Germinal center (tissue), 1 donor: ENCODE measurements around the gene TPPP.
"Not testable (repeated sequence)": the region's sequence is repeated elsewhere in the genome, so short reads cannot be mapped to it uniquely, and the experiment has no call there.

Experiments used
- DNase-seq: peaks from one replicate; pipeline ENCODE4 v3.0.0; 2012; ENCODE audit warnings: mixed read lengths, low spot score

TPPP gene

GRCh38 chr5:692529-693041 lies 567 bp downstream of the TPPP start:
- not testable (repeated sequence) for DNase-seq

- DNase-seq, result no peak
Observed at GRCh38 chr5:691817-692528, 1.2 kb downstream of the TPPP start.

DNA sequence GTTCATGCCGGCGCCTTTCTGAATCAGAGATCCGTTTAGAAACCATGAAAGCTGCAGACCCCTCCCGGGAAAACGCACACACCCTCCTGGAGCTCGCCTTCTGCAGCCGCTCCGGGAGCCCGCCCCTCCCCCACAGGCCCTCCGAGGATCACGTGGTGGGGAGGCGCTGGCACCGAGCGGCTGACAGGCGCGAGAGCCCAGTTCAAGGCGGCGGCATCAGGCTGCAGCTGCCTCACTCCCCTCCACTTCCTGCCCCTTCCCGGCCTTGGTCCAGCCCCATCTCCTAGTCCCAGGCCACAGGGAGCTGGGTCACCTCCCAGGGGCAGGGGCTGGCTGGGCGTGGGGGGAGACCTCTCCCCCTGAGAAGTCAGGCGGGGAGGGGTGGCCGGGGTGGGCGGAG lies 2.1 kb downstream of the TPPP start:
- not testable (repeated sequence) for DNase-seq

GRCh38 chr5:690293-690692 lies 2.9 kb downstream of the TPPP start:
- not testable (repeated sequence) for DNase-seq

GRCh38 chr5:688348-689010 lies 4.7 kb downstream of the TPPP start:
- DNase-seq, result not testable (repeated sequence)

DNA sequence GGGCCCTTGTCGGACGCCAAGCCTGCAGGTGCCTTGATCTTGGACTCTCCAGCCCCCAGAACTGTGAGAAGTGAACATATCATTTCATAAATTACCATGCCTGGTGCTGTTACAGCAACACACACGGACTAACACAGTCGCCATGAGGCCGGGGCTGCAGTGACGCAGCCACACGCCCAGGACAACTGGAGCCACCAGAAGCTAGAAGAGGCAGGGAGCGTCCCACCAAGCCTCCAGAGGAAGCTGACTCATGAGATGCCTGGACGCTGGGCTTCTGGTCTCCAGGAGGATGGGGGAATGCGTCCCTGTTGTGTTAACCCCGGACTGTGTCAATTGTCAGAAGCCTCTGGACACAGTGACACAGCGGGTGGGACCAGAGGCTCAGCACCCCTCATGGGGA lies 6.2 kb downstream of the TPPP start:
- not testable (repeated sequence) for DNase-seq

DNA sequence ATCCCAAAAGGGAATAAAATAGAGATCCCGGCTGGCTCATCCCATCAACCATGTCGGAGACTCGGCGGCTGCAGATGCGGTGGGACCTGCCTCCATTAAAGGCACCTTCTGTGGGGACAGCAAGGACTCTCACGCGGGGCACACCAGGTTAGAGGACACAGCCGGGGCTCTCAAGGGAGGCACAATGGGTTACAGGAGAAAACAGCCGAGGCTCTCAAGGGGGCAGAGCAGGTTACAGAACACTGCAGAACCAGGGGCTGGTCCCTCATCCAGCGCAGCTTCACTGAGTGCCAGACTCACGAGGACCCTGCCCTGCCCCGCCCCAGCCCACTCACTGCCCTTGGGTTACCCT lies 7.0 kb downstream of the TPPP start:
- DNase-seq, result not testable (repeated sequence)

DNA sequence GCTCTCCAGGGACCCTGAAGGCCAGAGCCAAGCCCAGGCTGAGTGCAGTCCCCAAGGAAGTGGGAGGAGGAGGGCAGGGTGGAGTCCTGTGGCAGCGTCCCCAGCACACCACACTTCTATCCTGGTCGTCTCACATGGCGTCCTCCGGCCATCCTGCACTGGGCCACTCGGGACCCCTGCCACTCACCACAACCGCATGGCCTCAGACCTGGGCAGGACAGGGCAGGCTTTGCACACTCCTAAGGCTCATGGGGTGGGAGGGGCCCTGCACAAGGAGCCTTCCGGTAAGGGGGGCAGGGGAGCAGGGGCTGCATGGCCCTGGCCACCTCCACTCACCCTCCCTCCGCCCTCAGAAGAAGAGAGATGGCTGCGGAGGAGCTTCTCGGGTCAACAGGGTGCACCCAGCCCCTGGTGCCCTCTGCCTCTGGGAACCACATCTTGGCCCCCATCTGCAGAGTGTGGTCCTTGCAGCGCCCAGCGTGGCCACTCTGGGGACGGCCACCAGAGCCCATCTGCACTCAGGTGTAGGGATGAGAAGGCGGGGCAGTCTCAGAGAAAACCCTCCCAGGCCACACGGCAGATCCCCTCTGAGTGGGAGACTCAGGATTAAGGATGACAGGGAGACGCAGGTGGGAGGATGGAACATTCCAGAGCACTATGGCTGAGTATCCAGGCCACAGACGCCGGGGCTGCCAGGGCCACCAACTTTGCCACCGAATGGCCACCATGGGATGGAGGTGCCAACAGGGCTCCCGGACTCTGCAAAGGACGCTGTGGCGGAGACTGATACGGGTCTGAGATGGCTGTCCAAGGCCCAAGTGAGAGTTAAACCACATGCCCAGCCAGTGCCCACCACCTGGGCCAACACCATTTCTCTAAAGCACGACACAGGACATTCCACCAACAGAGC lies 7.6 kb downstream of the TPPP start:
- DNase-seq, result no peak

GRCh38 chr5:684751-685216 lies 8.4 kb downstream of the TPPP start:
- no peak for DNase-seq

- no peak for DNase-seq
Observed at GRCh38 chr5:683551-684481, 9.3 kb downstream of the TPPP start.

GRCh38 chr5:682651-683358 lies 10.3 kb downstream of the TPPP start:
- DNase-seq, result not testable (repeated sequence)

GRCh38 chr5:682216-682615 lies 10.9 kb downstream of the TPPP start:
- not testable (repeated sequence) for DNase-seq

DNA sequence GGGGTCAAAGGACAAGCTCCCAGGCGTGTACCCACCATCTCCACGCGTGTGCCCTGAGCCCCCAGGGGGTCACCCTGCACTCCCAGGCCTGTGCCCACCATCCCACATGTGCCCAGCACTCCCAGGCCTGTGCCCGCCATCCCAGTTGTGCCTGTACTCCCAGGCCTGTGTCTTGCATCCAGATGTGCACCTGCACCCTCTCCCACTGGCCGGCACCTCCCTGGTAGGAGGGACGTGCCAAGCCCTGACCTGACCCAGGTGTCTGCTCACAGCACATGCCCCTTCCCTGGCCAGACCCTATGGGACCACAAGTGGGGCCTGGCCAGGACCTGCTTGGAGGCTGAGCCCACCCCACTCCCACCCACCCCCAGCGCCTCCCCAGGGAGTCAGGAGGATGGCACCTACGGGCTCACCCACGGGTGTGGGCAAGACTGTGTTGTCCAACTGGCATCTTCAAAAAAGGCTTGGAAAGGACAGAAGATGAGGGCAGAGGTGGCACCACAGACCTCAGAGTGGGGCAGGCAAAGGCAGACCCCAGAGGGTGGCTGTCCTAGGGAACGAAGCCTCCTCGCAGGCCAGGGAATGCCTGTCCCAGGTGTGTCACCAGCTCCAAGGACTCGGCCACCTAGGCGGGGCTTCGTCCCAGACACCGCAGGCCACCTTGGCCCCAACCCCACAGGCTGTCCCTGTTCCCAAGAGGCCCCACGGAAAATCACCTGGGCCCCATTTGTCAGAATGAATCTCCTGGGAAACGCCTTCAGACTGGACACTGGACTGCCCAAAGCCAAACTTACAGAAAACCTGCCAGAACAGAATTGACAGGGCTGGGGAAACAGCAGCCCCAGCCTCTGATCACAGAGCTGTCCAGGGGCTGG lies 11.6 kb downstream of the TPPP start:
- DNase-seq, result not testable (repeated sequence)

- not testable (repeated sequence) for DNase-seq
Observed at GRCh38 chr5:680836-681235, 12.3 kb downstream of the TPPP start.

GRCh38 chr5:680118-680795 lies 12.9 kb downstream of the TPPP start:
- not testable (repeated sequence) for DNase-seq

DNA sequence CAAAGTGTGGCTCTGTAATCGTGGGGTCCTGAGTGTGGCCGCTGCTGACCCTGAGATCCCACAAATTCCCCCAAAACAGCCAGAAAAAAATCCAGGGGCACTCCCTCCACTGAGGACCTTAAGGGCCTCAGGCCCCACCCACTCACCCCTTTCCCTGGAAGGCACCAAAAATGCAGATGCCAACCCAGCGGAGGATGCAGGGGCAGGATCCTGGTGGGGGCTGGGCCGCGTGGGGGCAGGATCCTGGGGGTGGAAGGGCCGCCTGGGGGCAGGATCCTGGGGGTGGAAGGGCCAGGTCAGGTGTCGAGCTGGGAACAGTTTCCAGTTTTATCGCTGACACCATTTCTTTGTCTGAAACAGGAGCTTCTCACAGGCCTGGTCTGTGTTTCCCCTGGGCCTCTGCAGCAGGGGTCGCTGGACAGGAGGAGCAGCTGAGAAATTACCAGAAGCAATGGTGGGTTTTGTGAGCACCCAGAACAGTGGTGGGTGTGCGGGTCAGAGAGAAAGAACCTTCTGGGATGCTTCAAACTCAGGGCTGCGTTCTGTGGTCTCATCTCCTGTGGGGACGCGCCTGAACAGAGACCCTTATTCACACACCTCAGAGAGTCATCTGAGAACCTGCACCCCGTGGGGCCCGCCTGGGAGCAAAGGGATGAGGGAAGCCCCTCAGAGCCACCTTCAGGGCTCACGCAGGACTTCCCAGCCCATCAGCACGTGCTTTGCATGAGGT lies 13.8 kb downstream of the TPPP start:
- not testable (repeated sequence) for DNase-seq

DNA sequence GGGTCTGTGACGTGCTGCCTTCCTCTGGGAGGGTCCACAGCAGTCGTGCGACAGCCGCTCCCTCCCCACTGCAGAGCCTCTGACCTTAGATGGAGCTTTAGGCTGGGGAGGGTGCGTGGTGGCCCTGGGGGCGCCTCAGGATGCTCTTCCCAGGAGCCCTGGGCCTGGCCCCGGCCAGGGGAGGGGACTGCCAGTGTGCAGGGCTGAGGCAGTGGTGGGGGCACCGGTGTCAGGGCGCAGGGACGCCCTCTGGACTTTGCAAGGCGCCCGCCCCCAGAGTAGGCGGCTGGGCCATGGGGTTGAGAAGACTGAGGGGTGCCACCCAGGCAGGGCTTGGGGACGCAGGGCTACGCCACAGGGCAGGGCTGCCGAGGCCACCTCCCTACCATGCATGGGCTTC lies 14.6 kb downstream of the TPPP start:
- DNase-seq, result not testable (repeated sequence)
